K562 (cell line): Measurements from ENCODE around the gene AMBP. TPM values are rescaled to one million over a fixed set of nuclear protein-coding genes. Genes with fewer than 3 reads are reported as not detected.

Source experiments
- ATAC-seq: fragments of 200-7000 bp; cut with Tn5 transposase; 3 replicates; pipeline ENCODE4 v1.9.1; 2020; ENCODE audit warnings: moderate library complexity
- BruUV-seq: library from RNA; stranded (reverse); fragments of 400-500 nt; replicated peaks from 2 replicates; lab custom pipeline; 2021; lab: Mats Ljungman, UMichigan
- CTCF ChIA-PET: fragments of 300-600 bp; formaldehyde crosslinking; extraction: SDS; loops from one replicate; lab custom pipeline; 2021; ENCODE audit warnings: low intra/inter-chr PET ratio; lab: Yijun Ruan, JAX
- POLR2A ChIA-PET: fragments of 300-600, 350-650 bp; sonication (Branson Sonifier 250); formaldehyde crosslinking; extraction: SDS; loops from one replicate; lab custom pipeline; 2021; ENCODE audit warnings: antibody characterized with exemption, inconsistent platforms; lab: Yijun Ruan, JAX
- DNase-seq, 4 experiments: peaks; one replicate each; pipeline versions ENCODE4 v3.0.0 to v3.0.0-alpha.2; 2011 to 2018; ENCODE audit warnings: low spot score in 3 of 4, mixed read lengths in 3 of 4; ENCODE audit errors: extremely low read depth in 1 of 4
- FAIRE-seq: peaks from 2 replicates; lab custom pipeline; 2011; peaks lifted over from hg19 to GRCh38; lab: Jason Lieb, UNC
- H2AFZ ChIP-seq: 2 replicates; pipeline ENCODE4 v1.6.0; 2011; ENCODE audit warnings: low read depth, low read length, control low read depth, inconsistent platforms
- H3K27ac ChIP-seq: fragments of 200-600 bp; 3 replicates; pipeline ENCODE4 v1.8.0; 2011; ENCODE audit warnings: low read depth, mild to moderate bottlenecking, control low read depth, inconsistent platforms, low read length, moderate library complexity, mixed read lengths; ENCODE audit errors: extremely low read depth
- H3K27me3 ChIP-seq, 2 experiments: fragments of 300-600 bp in 1 of 2; 2 replicates in 1 of 2; 3 replicates in 1 of 2; pipeline versions ENCODE4 v1.6.0 to v1.8.0; 2011; ENCODE audit warnings: inconsistent platforms in 2 of 2, low read length in 2 of 2, mild to moderate bottlenecking in 1 of 2, mixed read lengths in 1 of 2, moderate library complexity in 1 of 2; ENCODE audit not compliant: control insufficient read depth in 2 of 2, insufficient read depth in 2 of 2
- H3K36me3 ChIP-seq: fragments of 300-600 bp; 3 replicates; pipeline ENCODE4 v1.8.0; 2011; ENCODE audit warnings: mild to moderate bottlenecking, low read length, inconsistent platforms; ENCODE audit not compliant: control insufficient read depth, insufficient read depth
- H3K4me1 ChIP-seq, 2 experiments: fragments of 200-600 bp in 1 of 2; replicated peaks in 1 of 2; 2 replicates in 1 of 2; 3 replicates in 1 of 2; pipeline versions ENCODE4 v1.5.1 to v1.8.0; 2011; ENCODE audit warnings: inconsistent platforms in 2 of 2, low read length in 2 of 2, mild to moderate bottlenecking in 1 of 2, mixed read lengths in 1 of 2, moderate library complexity in 1 of 2; ENCODE audit not compliant: control insufficient read depth in 2 of 2, insufficient read depth in 2 of 2
- H3K4me2 ChIP-seq: 2 replicates; pipeline ENCODE4 v1.6.1; 2011; ENCODE audit warnings: low read length, control low read depth, inconsistent platforms, mixed read lengths; ENCODE audit not compliant: insufficient read depth
- H3K4me3 ChIP-seq: fragments of 200-600 bp; sonication (generic), shearing (Covaris generic); 2 replicates; pipeline ENCODE4 v1.5.1; 2016; ENCODE audit warnings: control low read depth, inconsistent platforms
- H3K79me2 ChIP-seq: fragments of 200-600 bp; 3 replicates; pipeline ENCODE4 v1.8.0; 2011; ENCODE audit warnings: low read length, inconsistent platforms; ENCODE audit not compliant: control insufficient read depth, insufficient read depth
- H3K9ac ChIP-seq, 2 experiments: 2 replicates each; pipeline versions ENCODE4 v1.6.0 to v1.6.1; 2011; ENCODE audit warnings: low read depth in 2 of 2, low read length in 2 of 2, control low read depth in 1 of 2, inconsistent platforms in 1 of 2, mild to moderate bottlenecking in 1 of 2, mixed read lengths in 1 of 2; ENCODE audit not compliant: insufficient read depth in 1 of 2
- H3K9me1 ChIP-seq: one replicate; pipeline ENCODE4 v1.6.0; 2011; ENCODE audit warnings: inconsistent platforms, mild to moderate bottlenecking, low read length, moderate library complexity; ENCODE audit not compliant: control insufficient read depth, insufficient read depth
- H3K9me3 ChIP-seq: replicated peaks from 2 replicates; pipeline ENCODE4 v1.5.1; 2011; ENCODE audit warnings: low read depth, low read length, inconsistent platforms; ENCODE audit not compliant: control insufficient read depth, insufficient read depth
- H4K20me1 ChIP-seq: replicated peaks from 2 replicates; pipeline ENCODE4 v1.6.1; 2011; ENCODE audit warnings: low read length, inconsistent platforms, mixed read lengths; ENCODE audit not compliant: control insufficient read depth, insufficient read depth
- SNRNP70 ChIP-seq: fragments of 200-400 bp; formaldehyde crosslinking; optimal IDR thresholded peaks from 2 replicates; pipeline ENCODE3; 2017; ENCODE audit warnings: low read depth, low read length
- ZNF586 ChIP-seq: fragments of 450-650 bp; formaldehyde crosslinking; conservative IDR thresholded peaks from 2 replicates; pipeline ENCODE4 v1.4.0; 2020; ENCODE audit warnings: mild to moderate bottlenecking, moderate library complexity
- WGBS: fragments of 100-300 bp; shearing (Covaris generic); methylation state at CpG from one replicate; pipeline ENCODE4 v1.1.6; 2016; ENCODE audit warnings: low coverage, mixed read lengths; ENCODE audit not compliant: insufficient coverage; ENCODE audit errors: missing lambda C conversion rate; 5-methylcytosine and 5-hydroxymethylcytosine counted together
- in situ Hi-C: fragments of 300-500 bp; cut with MboI; formaldehyde crosslinking; loops from 4 replicates; pipeline ENCODE4 v1.15.0; 2018; ENCODE audit warnings: inconsistent platforms, mixed read lengths
- intact Hi-C: fragments of 100-400 bp; cut with micrococcal nuclease; formaldehyde crosslinking; loops from 2 replicates; pipeline ENCODE4 v1.14.2; 2022
- polyA plus RNA-seq, 8 experiments: library from polyadenylated mRNA; depleted of rRNA in 4 of 8; stranded (reverse) in 5 of 8; unstranded in 3 of 8; fragments of >200 nt; fragmentation: Nextera tagmentation in 2 of 8; fragmentation: Illumina TruSeq in 1 of 8; extraction: Ambion mirVana in 2 of 8; extraction: Trizol in 1 of 8; gene quantifications; 2 replicates each; pipeline versions ENCODE4 v1.2.1 to v1.2.3, GENCODE V29; 2011 to 2014; ENCODE audit warnings: inconsistent platforms in 1 of 8, missing spikeins in 1 of 8
- total RNA-seq, 7 experiments: library from RNA; depleted of rRNA in 6 of 7; stranded (reverse); fragments of >200 nt in 6 of 7; fragmentation: Illumina TruSeq in 2 of 7; extraction: Trizol in 2 of 7; gene quantifications; 2 replicates each; pipeline versions ENCODE4 v1.2.1 to v1.2.3, GENCODE V29; 2011 to 2021; ENCODE audit warnings: low replicate concordance in 1 of 7
- TF ChIP-seq, protein P1 (sequence below): sonication (generic); formaldehyde crosslinking; IDR thresholded peaks from 2 replicates; pipeline ENCODE4 v1.8.1; 2023; ENCODE audit warnings: missing genetic modification reagents, mild to moderate bottlenecking, borderline replicate concordance
- TF ChIP-seq, protein P2 (sequence below): fragments of 250-450 bp; sonication (Bioruptor Pico); IDR thresholded peaks from 2 replicates; pipeline ENCODE4 v1.4.0; 2020; ENCODE audit warnings: mild to moderate bottlenecking

The AMBP gene
- total and polyA plus RNA-seq, 9 of the 15 experiments (the other 6 are each of a cell fraction or from before 2014, with no cell fraction given) = 1.3 TPM; not detected in 8

DNA sequence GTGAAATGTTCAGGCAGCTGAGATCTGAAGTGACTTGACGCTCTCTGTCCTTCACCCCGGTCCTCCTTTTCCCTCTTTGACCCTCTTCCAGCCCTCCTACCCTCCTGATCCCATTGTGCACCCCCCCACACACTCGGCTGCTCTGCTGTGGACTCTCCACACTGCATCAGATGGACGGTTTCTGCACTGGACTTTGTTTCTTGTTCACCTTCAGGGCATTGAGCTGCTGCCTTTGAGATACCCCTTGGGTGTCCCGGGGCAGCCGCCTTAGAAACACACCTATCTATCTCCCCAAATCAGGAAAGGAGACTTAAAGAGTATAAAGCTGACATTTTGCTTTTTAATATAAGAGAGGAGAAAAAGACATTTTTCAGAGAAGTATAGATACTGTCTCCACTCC lies 27.5 kb downstream of the AMBP start (continued):
- TF ChIP-seq, protein P1, sequence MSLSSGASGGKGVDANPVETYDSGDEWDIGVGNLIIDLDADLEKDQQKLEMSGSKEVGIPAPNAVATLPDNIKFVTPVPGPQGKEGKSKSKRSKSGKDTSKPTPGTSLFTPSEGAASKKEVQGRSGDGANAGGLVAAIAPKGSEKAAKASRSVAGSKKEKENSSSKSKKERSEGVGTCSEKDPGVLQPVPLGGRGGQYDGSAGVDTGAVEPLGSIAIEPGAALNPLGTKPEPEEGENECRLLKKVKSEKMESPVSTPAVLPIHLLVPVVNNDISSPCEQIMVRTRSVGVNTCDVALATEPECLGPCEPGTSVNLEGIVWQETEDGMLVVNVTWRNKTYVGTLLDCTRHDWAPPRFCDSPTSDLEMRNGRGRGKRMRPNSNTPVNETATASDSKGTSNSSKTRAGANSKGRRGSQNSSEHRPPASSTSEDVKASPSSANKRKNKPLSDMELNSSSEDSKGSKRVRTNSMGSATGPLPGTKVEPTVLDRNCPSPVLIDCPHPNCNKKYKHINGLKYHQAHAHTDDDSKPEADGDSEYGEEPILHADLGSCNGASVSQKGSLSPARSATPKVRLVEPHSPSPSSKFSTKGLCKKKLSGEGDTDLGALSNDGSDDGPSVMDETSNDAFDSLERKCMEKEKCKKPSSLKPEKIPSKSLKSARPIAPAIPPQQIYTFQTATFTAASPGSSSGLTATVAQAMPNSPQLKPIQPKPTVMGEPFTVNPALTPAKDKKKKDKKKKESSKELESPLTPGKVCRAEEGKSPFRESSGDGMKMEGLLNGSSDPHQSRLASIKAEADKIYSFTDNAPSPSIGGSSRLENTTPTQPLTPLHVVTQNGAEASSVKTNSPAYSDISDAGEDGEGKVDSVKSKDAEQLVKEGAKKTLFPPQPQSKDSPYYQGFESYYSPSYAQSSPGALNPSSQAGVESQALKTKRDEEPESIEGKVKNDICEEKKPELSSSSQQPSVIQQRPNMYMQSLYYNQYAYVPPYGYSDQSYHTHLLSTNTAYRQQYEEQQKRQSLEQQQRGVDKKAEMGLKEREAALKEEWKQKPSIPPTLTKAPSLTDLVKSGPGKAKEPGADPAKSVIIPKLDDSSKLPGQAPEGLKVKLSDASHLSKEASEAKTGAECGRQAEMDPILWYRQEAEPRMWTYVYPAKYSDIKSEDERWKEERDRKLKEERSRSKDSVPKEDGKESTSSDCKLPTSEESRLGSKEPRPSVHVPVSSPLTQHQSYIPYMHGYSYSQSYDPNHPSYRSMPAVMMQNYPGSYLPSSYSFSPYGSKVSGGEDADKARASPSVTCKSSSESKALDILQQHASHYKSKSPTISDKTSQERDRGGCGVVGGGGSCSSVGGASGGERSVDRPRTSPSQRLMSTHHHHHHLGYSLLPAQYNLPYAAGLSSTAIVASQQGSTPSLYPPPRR (CRISPR knock-in tag) = no peak

DNA sequence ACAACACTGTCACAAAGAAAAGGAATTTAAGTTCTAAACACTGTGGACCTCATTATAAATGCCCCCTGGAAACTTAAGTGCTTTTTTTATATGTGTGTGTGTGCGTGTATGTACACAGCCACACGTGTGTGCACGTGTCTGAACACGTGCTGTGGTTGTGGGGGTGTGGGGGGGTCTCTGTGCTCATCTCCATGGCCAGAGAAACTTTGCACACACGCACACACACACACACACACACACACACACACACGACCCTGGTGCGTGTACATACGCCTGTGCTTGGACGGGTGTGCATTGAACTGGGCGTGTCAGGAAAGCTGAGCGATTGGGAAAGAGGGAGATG lies 27.9 kb downstream of the AMBP start:
- Histone ChIP-seq H4K20me1 (no peaks in the 10 kb centered on the region), H3K9ac (no peak overlapping the region), H3K27me3 (peaks cover 0 to 20% of the 10 kb centered on the region in 2 experiments; a peak in 2 of 5 replicates), H3K9me3 (no peaks in the 10 kb centered on the region), H2AFZ (no peak overlapping the region), H3K36me3 (peaks cover 12% of the 10 kb centered on the region; the same call in 2 of the 3 replicates), H3K4me2 (no peak overlapping the region), H3K4me3 (no peak overlapping the region), H3K9me1 (no peaks in the 10 kb centered on the region), H3K27ac (no peak overlapping the region), H3K79me2 (no peaks in the 10 kb centered on the region), H3K4me1 (no peaks in the 10 kb centered on the region)
- no TSS peak for BruUV-seq
- DNase-seq (no peak), ATAC-seq (no peak), FAIRE-seq (no peak)
- in situ Hi-C loops = no loop called here
- CTCF ChIA-PET = no interaction called here
- WGBS = 56% methylated on average over 11 of the region's 11 CpGs
- intact Hi-C loops = no loop called here
- POLR2A ChIA-PET = interaction anchor here (0.7 to 0.8 kb wide), 3 partner anchors 8 to 316 kb away, joined by 3 read pairs; no protein-coding TSS in a partner anchor
- TF ChIP-seq SNRNP70 (no peak), ZNF586 (CRISPR knock-in tag) (no peak)
- TF ChIP-seq, protein P2, sequence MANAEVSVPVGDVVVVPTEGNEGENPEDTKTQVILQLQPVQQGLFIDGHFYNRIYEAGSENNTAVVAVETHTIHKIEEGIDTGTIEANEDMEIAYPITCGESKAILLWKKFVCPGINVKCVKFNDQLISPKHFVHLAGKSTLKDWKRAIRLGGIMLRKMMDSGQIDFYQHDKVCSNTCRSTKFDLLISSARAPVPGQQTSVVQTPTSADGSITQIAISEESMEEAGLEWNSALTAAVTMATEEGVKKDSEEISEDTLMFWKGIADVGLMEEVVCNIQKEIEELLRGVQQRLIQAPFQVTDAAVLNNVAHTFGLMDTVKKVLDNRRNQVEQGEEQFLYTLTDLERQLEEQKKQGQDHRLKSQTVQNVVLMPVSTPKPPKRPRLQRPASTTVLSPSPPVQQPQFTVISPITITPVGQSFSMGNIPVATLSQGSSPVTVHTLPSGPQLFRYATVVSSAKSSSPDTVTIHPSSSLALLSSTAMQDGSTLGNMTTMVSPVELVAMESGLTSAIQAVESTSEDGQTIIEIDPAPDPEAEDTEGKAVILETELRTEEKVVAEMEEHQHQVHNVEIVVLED = no peak
